ENCODE data around the gene GSTO2. TPM values are rescaled to one million over a fixed set of nuclear protein-coding genes. Genes with fewer than 3 reads are reported as not detected.

Gene GSTO2
- total RNA-seq, 1 donor from 2014 or later, result 6.3 TPM

GRCh38 chr10:104281694-104282093, 12.7 kb downstream of the GSTO2 start:
- DNase-seq, result no peak

DNA sequence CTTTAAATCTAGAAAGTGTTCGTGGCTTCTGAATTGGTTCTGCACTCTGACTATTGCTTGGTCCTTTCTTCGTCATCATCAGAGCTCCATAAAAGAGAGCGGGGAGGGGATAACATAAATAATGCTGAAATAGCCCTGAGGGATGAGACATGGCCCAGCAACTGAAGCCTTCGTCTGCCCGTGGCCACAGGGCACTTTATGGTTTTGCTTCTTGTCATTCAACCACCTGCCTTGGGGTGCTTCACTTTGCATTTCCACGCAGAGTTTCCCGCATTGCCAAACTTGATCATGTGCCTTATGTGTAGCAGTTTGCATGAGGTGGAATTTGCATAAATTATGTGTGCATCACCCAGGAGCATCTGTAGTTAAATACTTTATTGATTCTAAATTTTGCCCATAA, 15.9 kb downstream of the GSTO2 start:
- DNase-seq, result no peak

- DNase-seq, result no peak
Observed at GRCh38 chr10:104286939-104287338, 18.0 kb downstream of the GSTO2 start.

DNA sequence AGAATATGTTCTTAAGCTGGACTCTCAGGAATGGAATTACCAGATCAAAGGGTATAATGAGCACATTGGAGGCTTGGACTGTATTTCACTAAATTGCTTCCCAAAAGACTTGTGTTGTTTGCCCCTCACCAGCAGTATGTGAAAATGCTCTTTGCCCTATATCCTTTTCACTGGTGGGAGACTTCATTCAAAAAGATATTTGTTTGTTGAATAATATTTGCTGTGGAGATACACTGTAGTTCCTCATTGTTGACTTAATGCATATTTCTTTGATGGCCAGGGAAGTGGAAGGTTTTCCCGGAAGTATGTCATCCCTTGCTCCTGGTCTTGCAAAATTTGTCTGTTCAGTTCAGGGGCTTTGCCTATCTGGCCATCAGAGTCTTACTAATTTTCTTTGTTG, 19.4 kb downstream of the GSTO2 start:
- DNase-seq, result no peak

DNA sequence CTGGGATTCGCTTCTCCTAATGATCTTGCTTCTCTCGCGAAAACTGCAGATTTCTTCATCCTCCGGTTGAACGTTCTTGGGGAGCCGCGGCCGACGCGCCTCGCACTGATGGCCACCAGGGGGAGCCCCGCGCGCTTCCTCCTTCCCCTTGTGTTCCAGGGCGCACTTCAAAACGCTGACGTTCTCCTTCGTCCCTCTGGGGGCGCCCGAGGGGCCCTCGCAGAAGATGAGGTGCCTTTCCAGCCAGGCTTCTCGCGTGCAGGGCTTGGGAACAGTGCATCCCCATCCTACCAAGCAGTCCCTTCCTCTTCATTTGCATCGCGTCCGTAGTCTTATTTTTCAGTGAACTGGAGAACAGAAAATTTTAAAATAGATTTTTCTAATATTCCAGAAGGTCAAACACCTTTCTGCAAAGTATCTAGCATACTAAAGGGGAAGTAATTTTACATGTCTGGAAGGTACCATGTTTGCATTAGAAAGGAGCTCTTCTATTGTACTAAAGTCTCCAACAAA, 22.5 kb downstream of the GSTO2 start:
- DNase-seq, result peak; percentile 79

- no peak for DNase-seq
Observed at GRCh38 chr10:104293011-104293410, 24.0 kb downstream of the GSTO2 start.

GRCh38 chr10:104293781-104294321, 24.9 kb downstream of the GSTO2 start:
- DNase-seq, result no peak

- DNase-seq, result no peak
Observed at GRCh38 chr10:104296687-104297436, 27.9 kb downstream of the GSTO2 start.

DNA sequence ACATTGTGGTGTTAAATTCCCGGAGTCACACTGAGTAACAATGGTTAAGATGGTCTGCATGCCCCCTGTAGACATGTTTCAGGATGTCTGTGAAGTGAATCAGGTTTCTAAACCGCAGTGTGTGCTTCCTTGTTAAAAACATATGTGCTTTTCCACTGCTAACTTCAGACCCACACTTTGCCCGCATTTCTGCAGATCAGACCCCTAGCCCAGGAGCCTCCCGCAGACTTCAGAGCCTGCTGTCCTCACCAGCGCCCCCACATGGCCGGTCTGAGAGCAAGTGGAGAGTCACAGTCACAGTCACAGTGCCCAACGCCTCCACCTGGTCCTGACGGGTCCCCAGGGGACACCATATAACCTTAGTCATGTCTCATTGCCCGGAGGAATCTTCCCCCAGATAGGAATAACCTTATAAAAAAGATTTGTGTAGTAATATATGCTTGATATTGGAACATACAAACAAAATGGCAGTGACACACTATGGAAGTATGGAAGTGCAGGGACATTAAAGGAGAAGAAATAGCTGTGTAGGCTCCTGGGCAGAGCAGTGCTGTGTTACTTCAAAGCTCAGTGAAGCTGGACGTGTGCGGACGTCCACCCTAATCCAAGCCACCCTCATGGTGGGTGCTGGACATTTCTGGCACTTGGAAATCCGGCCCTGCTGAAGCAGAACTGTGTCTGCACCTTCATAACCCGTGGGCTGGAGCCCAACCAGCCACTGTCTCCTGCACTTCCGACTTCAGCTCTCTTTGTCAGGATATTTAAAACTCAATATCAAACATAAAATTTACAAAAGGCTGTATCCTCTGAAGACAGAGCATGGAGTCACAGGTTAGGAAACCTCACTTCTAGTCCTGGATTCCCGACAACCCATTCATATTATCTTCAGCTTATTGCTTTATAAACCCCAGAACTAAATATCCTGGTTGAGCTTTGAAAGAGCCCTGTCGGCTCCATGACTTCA, 29.0 kb downstream of the GSTO2 start:
- no peak for DNase-seq

DNA sequence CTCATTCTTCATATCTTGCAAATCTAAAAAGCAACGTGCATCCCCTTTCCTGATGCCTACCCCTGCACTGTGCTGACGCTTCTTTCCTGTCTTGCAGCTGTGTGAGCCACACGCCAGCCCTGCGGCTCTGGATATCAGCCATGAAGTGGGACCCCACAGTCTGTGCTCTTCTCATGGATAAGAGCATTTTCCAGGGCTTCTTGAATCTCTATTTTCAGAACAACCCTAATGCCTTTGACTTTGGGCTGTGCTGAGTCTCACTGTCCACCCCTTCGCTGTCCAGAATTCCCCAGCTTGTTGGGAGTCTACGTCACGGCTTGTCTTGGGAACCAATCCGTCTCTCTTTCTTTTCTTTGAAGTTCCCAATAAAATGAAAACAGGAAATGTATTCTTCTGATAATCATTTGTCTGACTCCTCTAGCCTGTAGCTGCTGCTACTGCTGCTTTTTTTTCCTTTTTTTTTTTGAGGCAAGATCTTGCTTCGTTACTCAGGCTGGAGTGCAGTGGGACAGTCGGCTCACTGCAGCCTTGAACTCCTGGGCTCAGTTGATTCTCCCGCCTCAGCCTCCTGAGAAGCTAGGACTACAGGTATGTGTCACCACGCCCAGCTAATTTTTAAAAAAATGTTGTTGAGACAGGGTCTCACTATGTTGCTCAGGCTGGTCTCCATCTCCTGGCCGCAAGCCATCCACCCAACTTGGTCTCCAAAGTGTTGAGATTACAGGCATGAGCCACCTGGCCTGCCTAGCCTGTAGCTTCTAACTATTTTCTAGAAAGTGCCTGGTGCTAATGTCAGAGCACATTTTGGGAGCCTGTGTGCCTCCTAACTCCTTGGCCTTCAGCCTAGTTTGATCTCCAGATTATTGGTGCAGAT, 30.3 kb downstream of the GSTO2 start:
- no peak for DNase-seq

- peak; percentile 32 for DNase-seq
Observed at GRCh38 chr10:104300002-104300735, 31.2 kb downstream of the GSTO2 start.

GRCh38 chr10:104300736-104301292, 31.8 kb downstream of the GSTO2 start:
- peak; percentile 30 for DNase-seq

GRCh38 chr10:104301907-104302690, 33.1 kb downstream of the GSTO2 start:
- DNase-seq, result no peak

GRCh38 chr10:104303594-104304355, 34.8 kb downstream of the GSTO2 start:
- no peak for DNase-seq

GRCh38 chr10:104304356-104304745, 35.4 kb downstream of the GSTO2 start:
- no peak for DNase-seq

GRCh38 chr10:104304927-104305326, 35.9 kb downstream of the GSTO2 start:
- DNase-seq, result no peak

DNA sequence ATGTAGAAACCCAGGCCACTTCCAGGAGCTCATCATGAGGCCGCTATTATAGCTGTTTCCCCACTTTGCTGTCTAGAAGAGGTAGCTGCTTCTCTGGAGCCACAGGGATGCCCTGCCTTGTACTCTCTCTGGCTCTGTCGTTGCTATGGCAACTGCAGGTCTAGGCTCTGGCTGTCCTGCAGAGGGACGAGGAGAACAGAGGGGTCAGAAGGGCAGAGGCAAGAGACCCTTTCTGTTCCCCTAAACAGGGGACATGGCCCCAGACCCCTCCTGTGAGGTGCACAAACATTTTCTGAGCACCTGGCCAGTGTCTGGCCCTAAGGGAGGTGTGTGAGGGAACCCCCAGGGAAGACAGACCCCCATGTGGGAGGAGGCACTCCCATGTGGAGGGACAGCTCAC, 37.9 kb downstream of the GSTO2 start:
- DNase-seq, result no peak

DNA sequence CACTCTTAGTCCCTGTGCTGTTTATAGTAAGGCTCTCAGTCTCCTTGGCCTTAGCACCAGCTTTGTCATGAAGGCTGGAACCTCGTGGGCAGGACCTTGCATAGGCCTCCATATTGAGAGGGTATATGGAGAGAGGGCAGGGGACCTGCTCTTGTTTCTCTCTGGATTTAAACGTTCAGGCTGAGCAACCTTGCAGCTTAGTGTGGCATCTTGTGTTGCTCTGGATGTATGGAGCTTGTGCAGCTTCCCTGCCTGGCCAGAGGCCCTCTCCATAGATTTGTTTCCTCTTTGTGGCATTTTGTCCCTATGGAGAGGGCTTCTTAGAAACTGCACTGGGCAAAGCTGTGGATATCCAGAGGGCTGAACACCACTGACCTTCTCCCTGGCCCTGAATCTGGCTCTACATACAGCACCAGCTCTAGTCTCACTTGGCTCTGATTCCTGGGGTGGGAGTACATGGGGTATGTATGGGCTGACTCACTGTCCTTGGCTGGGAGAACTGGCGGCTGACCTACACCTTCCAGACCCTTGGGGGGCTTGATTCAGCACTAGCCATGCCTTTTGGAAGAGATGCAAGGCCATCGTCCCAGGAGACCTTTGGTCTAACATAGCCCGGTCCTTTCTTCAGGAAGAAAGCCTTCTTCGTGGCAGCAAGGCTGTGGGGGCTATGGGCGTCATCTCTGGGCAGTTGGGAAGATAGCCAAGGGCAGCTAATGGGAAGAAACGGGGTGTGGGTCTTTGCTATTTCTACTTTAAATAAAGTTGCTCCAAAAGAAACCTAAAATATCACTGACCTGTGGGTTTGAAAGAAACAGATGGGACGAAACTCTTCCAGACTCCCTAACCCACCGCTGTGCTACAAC, 38.8 kb downstream of the GSTO2 start:
- DNase-seq, result no peak

Data from skin of body (tissue), 2 donors.